Neural progenitor cell (in vitro differentiated cells): ENCODE results near the gene AMTN. TPM values are rescaled to one million over a fixed set of nuclear protein-coding genes. Genes with fewer than 3 reads are reported as not detected.

Source experiments
- DNase-seq: peaks from one replicate; pipeline ENCODE4 v3.0.0-alpha.2; 2016; ENCODE audit warnings: low spot score
- H2AFZ ChIP-seq: fragments of 200-600 bp; sonication (generic); replicated peaks from 2 replicates; pipeline ENCODE4 v1.6.1; 2016; ENCODE audit warnings: antibody characterized with exemption
- H3F3A ChIP-seq: fragments of 200-600 bp; sonication (generic); 2 replicates; pipeline ENCODE4 v1.6.1; 2016; ENCODE audit warnings: antibody characterized with exemption, low read depth
- H3K27ac ChIP-seq: fragments of 200-600 bp; sonication (generic); 2 replicates; pipeline ENCODE4 v1.5.1; 2016; ENCODE audit warnings: mild to moderate bottlenecking
- H3K27me3 ChIP-seq: fragments of 200-600 bp; sonication (generic); 2 replicates; pipeline ENCODE4 v1.6.1; 2016; ENCODE audit warnings: mild to moderate bottlenecking, moderate library complexity
- H3K36me3 ChIP-seq: fragments of 200-600 bp; sonication (generic); 2 replicates; pipeline ENCODE4 v1.5.1; 2016
- H3K4me1 ChIP-seq: fragments of 200-600 bp; sonication (generic); 2 replicates; pipeline ENCODE4 v1.6.1; 2016; ENCODE audit warnings: mixed run types
- H3K4me2 ChIP-seq: fragments of 200-600 bp; sonication (generic); 2 replicates; pipeline ENCODE4 v1.6.1; 2016
- H3K4me3 ChIP-seq: fragments of 200-600 bp; sonication (generic); 2 replicates; pipeline ENCODE4 v1.5.1; 2016
- H3K79me2 ChIP-seq: fragments of 200-600 bp; sonication (generic); 2 replicates; pipeline ENCODE4 v1.6.1; 2016; ENCODE audit warnings: low read depth
- H3K9ac ChIP-seq: fragments of 200-600 bp; sonication (generic); 2 replicates; pipeline ENCODE4 v1.6.1; 2016
- H3K9me3 ChIP-seq: fragments of 200-600 bp; sonication (generic); 2 replicates; pipeline ENCODE4 v1.5.1; 2016; ENCODE audit warnings: low read depth
- H4K20me1 ChIP-seq: fragments of 200-600 bp; sonication (generic); 2 replicates; pipeline ENCODE4 v1.6.1; 2016; ENCODE audit warnings: low read depth
- H3K27ac Mint-ChIP-seq: 3 replicates; pipeline ENCODE4 v1.8.0; 2021; ENCODE audit warnings: mixed read lengths
- H3K27me3 Mint-ChIP-seq: 2 replicates; pipeline ENCODE4 v1.8.0; 2022; ENCODE audit warnings: low read depth, mild to moderate bottlenecking, inconsistent platforms, moderate library complexity, mixed read lengths; ENCODE audit not compliant: insufficient read depth
- H3K36me3 Mint-ChIP-seq: 3 replicates; pipeline ENCODE4 v1.8.0; 2021; ENCODE audit warnings: mixed read lengths
- H3K4me1 Mint-ChIP-seq: 3 replicates; pipeline ENCODE4 v1.8.0; 2021; ENCODE audit warnings: mixed read lengths
- H3K4me3 Mint-ChIP-seq: 3 replicates; pipeline ENCODE4 v1.8.0; 2021; ENCODE audit warnings: mild to moderate bottlenecking, moderate library complexity, mixed read lengths
- H3K9me3 Mint-ChIP-seq: 3 replicates; pipeline ENCODE4 v1.8.0; 2020; ENCODE audit warnings: mixed read lengths
- CTCF ChIP-seq: fragments of 200-600 bp; sonication (generic); IDR thresholded peaks from 2 replicates; pipeline ENCODE4 v1.5.1; 2017; ENCODE audit warnings: antibody characterized with exemption, mild to moderate bottlenecking
- EZH2 ChIP-seq: fragments of 200-600 bp; sonication (generic); IDR thresholded peaks from 2 replicates; pipeline ENCODE4 v1.6.1; 2017; ENCODE audit warnings: antibody characterized with exemption, mild to moderate bottlenecking, moderate library complexity
- EZH2phosphoT487 ChIP-seq: fragments of 200-600 bp; sonication (generic); IDR thresholded peaks from 2 replicates; pipeline ENCODE4 v1.6.1; 2017; ENCODE audit warnings: antibody characterized with exemption
- total RNA-seq: library from RNA; depleted of rRNA; stranded (reverse); fragments of >200 nt; gene quantifications from 2 replicates; pipeline ENCODE4 v1.2.3, GENCODE V29; 2015; ENCODE audit warnings: low replicate concordance

Gene AMTN
- total RNA-seq, 1 donor from 2014 or later: not detected

- no peak overlapping the region for H3K27ac ChIP-seq
- no peaks in the 10 kb centered on the region for H3K79me2 ChIP-seq
- H3K4me1 Mint-ChIP-seq: no peaks in the 10 kb centered on the region
- H3F3A ChIP-seq: no peaks in the 10 kb centered on the region
- no peak overlapping the region for H2AFZ ChIP-seq
- H3K27ac Mint-ChIP-seq: no peak overlapping the region
- no peaks in the 10 kb centered on the region for H3K36me3 Mint-ChIP-seq
- no peaks in the 10 kb centered on the region for H3K9me3 ChIP-seq
- H3K9me3 Mint-ChIP-seq: no peaks in the 10 kb centered on the region
- H3K36me3 ChIP-seq: no peaks in the 10 kb centered on the region
- H3K4me1 ChIP-seq: no peaks in the 10 kb centered on the region
- TF ChIP-seq CTCF: no peak
- TF ChIP-seq EZH2: no peak
- no peak for TF ChIP-seq EZH2phosphoT487
- no peaks in the 10 kb centered on the region for H4K20me1 ChIP-seq
- H3K9ac ChIP-seq: no peak overlapping the region
- DNase-seq: no peak
- no peak overlapping the region for H3K4me3 ChIP-seq
- H3K27me3 Mint-ChIP-seq: no peaks in the 10 kb centered on the region
- H3K4me3 Mint-ChIP-seq: no peak overlapping the region
- no peaks in the 10 kb centered on the region for H3K27me3 ChIP-seq
- H3K4me2 ChIP-seq: no peak overlapping the region
Measured at GRCh38 chr4:70538869-70539268, 20.5 kb downstream of the AMTN start.

GRCh38 chr4:70544279-70544868, 26.0 kb downstream of the AMTN start:
- no peaks in the 10 kb centered on the region for H3K4me1 ChIP-seq
- H3K27me3 ChIP-seq: no peaks in the 10 kb centered on the region
- no peak overlapping the region for H3K4me3 ChIP-seq
- no peaks in the 10 kb centered on the region for H3K79me2 ChIP-seq
- no peak overlapping the region for H3K27ac Mint-ChIP-seq
- DNase-seq: peak; percentile 52
- no peaks in the 10 kb centered on the region for H3K36me3 Mint-ChIP-seq
- no peak overlapping the region for H2AFZ ChIP-seq
- H3K27ac ChIP-seq: no peak overlapping the region
- H3F3A ChIP-seq: no peaks in the 10 kb centered on the region
- no peaks in the 10 kb centered on the region for H3K36me3 ChIP-seq
- no peaks in the 10 kb centered on the region for H3K27me3 Mint-ChIP-seq
- H3K4me3 Mint-ChIP-seq: no peak overlapping the region
- no peaks in the 10 kb centered on the region for H4K20me1 ChIP-seq
- TF ChIP-seq CTCF: peak; percentile 78
- TF ChIP-seq EZH2phosphoT487: no peak
- no peak overlapping the region for H3K9ac ChIP-seq
- no peaks in the 10 kb centered on the region for H3K9me3 Mint-ChIP-seq
- no peak overlapping the region for H3K4me2 ChIP-seq
- no peaks in the 10 kb centered on the region for H3K9me3 ChIP-seq
- H3K4me1 Mint-ChIP-seq: no peaks in the 10 kb centered on the region

GRCh38 chr4:70556856-70557255, 38.5 kb downstream of the AMTN start:
- H3K79me2 ChIP-seq: no peaks in the 10 kb centered on the region
- Mint-ChIP-seq H3K4me1 (no peaks in the 10 kb centered on the region), H3K9me3 (no peaks in the 10 kb centered on the region), H3K27ac (no peak overlapping the region), H3K36me3 (no peaks in the 10 kb centered on the region), H3K4me3 (no peak overlapping the region), H3K27me3 (peaks cover 2% of the 10 kb centered on the region)
- no peak for TF ChIP-seq EZH2phosphoT487
- TF ChIP-seq CTCF: no peak
- TF ChIP-seq EZH2: no peak
- H2AFZ ChIP-seq: no peak overlapping the region
- H3K27ac ChIP-seq: no peak overlapping the region
- DNase-seq: no peak
- H3K36me3 ChIP-seq: no peaks in the 10 kb centered on the region
- H3K4me1 ChIP-seq: no peaks in the 10 kb centered on the region
- no peak overlapping the region for H3K9ac ChIP-seq
- no peaks in the 10 kb centered on the region for H3F3A ChIP-seq
- no peaks in the 10 kb centered on the region for H4K20me1 ChIP-seq
- no peak overlapping the region for H3K4me2 ChIP-seq
- H3K27me3 ChIP-seq: no peaks in the 10 kb centered on the region
- H3K9me3 ChIP-seq: no peaks in the 10 kb centered on the region
- no peak overlapping the region for H3K4me3 ChIP-seq
